GM19025 (cell line): ENCODE measurements around the gene ZNF536.
"Not testable (repeated sequence)": the region's sequence is repeated elsewhere in the genome, so short reads cannot be mapped to it uniquely, and the experiment has no call there.

Source experiments
- ATAC-seq: cut with Tn5 transposase; IDR thresholded peaks from one replicate; pipeline ENCODE4 v1.9.1; 2021; ENCODE audit warnings: mild to moderate bottlenecking, low read depth, moderate library complexity; ENCODE audit not compliant: unreplicated experiment

The ZNF536 gene

DNA sequence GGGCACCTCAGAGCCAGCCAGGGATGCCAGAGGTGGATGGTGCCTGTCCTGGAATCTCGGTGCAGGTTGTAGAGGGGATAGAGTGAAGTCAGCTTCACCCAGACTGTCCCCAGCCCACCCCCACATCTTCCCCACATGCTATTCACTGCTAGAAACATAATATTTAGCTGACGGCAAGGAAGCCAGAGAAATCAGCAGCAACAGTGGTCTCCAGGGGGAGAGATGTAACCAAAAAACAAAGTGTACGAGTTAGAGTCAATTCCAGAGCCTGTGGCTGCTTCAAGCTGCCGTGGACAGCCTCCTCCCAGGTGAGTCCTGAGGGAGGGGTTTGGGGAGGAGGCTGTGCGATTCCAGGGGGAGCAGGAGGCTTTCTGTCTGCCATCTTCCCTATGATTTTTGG, 97.6 kb downstream of the ZNF536 start:
- ATAC-seq, result no peak

DNA sequence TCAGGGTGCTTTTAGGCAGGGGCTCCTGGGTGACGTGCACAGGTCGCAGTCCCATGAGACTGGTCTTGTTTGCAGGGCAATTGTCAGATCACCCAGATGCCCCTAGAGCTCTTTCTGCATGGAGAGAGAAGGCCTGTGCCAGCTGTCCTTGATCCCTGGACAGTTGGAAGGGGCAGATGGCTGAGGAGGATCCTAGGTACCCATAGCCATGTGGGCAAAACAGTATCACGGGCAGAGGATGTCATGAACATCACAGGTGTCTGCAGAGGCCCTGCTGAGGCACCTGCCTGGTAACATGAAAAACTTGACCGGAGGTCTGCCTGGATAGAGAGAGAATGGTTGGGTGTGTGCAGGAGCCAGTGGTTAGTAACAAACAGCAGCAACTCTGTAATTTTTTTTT, 99.3 kb downstream of the ZNF536 start:
- no peak for ATAC-seq

DNA sequence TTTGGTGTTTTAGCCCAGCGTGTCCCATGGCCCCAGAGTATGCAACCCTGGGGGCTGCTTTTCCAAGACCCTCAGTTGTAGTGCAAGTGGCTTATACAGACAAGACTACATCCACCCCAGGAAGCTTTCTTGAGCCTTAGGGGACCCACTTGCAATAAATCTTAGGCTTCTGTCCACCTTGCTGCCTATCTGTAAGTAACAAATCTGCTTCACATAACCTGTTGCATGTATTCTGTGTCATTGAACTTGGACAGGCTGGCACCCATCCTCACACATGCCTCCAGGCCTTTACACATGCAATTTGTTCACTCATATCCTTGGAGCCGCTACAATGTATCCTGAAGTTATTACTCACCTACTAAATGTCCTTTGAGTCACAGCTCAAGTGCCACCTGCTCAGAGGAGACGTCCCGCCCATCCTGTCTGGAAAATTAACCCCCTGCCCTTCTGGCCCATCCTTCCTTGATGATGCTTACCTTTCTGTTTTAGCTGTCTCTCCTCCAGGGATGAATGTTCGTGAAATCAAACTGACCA, 101.2 kb downstream of the ZNF536 start:
- no peak for ATAC-seq

DNA sequence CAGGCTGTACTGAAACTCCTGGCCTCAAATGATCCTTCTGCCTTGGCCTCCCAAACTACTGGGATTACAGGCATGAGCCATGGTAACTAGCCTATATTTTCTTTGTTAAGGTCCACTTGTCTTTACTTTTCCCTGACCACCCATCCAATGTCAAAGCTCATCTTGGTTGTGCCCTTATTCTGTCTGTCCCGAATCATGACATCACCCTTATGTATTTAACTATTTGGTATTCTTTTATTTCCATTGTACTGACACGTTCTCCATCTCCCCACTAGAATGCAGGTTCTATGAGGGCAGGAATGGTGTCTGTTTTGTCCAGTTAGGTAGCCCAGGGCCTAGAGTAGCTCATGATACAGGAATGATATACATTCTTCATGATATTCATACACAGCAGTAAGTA, 104.8 kb downstream of the ZNF536 start:
- no peak for ATAC-seq

DNA sequence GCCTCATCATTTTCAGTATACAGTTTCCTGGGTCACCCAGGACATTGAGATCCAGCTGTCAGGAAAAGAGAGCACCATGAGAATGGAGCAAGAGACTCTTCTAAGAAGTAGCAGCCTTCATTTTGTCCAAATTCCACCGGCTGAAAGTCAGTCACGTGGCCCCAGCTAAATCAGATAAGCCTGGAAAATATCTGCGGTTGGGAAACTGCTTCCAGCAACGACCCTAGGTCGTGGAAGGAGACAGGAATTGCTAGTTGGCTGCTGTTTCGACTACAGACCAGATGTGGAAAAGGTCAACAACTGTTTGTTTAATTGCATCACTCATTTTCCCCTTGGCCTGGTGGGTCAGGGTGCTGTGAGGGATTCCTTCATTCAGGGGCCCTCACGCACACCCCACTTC, 107.0 kb downstream of the ZNF536 start:
- ATAC-seq, result no peak

DNA sequence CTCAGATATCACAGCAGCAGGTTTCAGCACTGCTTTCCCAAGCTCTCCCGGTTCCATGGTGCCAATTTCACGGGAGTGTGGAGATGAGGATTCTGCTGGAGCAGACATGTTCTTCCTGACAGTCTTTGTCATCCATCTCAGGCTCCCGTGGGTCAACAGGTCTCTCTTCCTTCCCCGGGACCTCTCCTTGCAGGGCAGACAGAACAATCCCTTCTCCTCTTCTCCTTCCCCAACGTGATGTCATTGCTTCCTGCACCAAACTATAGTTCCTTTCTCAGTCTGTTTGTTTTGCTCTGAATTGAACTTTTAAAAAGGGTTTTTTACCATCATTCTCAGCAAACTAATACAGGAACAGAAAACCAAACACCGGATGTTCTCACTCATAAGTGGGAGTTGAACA, 107.9 kb downstream of the ZNF536 start:
- no peak for ATAC-seq

DNA sequence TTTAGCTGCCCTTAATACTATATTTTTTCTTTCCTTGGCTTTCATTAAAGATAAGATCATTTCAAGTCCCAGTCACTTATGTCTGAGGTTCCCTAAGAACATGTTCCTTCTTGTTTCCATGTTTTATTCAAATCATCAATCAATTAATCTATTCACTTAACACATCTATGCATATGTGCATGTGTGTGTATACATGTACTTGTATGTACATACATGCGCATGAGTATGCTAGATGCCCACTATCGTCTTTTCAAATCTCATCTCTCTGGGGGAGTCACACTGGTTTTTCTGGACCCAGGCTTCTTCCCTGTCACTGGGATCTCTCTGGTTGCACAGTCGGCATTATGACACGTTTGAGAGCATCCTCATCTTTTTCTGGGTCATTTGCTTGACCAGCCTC, 108.9 kb downstream of the ZNF536 start:
- ATAC-seq, result no peak

DNA sequence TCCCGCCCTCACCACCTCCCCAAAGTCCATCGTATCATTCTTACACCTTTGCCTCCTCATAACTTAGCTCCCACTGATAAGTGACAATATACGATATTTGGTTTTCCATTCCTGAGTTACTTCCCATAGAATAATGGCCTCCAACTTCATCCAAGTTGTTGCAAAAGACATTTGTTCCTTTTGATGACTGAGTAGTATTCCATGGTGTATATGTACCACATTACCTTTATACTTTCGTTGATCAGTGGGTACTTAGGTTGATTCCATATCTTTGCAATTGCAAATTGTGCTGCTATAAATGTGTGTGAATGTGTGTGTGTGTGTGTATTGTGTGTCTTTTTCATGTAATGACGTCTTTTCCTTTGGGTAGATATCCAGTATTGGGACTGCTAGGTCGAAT, 109.6 kb downstream of the ZNF536 start:
- no peak for ATAC-seq

DNA sequence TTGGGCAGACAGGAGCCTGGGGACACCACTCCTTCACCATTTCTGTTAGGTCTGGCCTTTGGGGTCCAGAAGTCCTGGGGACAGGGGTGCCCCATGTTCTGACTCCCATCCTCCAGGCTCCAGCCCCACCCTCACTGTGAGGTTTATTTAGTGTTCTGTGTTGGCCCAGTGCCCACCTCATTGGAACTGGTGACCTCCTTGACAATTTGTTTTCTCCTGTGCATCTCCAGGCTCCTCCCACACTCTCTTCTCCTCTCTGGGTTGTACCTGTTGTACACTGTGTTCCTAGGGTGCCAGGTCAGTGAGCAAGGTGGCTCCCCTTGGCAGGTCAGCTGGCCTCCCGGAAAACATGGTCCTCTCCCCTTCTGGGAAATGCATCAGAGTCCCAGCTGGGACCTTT, 110.8 kb downstream of the ZNF536 start:
- ATAC-seq, result no peak

DNA sequence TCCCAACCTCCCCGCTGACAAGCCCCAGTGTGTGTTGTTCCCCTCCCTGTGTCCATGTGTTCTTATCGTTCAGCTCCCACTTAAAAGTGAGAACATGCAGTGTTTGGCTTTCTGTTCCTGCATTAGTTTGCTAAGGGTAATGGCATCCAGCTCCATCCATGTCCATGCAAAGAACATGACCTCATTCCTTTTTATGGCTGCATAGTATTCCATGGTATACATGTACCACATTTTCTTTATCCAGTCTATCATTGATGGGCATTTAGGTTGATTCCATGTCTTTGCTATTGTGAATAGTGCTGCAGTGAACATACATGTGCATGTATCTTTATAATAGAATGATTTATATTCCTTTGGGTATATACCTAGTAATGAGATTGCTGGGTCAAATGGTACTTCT, 114.1 kb downstream of the ZNF536 start:
- not testable (repeated sequence) for ATAC-seq

DNA sequence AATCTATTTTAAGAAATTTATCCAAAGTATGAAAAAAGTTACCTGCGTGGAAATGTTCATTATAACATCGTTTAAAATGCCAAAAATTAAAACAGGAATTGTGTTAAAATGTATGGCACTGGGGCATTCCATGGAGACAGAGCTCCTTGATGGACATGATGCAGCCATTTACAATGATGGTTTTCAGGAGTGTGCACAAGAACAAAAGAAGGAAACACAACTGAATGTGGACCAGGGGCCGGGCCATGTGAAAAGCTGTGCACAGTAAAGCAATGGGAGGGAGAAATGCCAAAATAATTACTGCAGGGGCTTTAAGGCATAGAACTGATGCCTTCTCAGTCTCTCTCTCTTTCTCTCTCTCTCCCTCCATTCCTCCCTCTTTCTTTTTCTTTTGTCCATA, 115.0 kb downstream of the ZNF536 start:
- no peak for ATAC-seq

DNA sequence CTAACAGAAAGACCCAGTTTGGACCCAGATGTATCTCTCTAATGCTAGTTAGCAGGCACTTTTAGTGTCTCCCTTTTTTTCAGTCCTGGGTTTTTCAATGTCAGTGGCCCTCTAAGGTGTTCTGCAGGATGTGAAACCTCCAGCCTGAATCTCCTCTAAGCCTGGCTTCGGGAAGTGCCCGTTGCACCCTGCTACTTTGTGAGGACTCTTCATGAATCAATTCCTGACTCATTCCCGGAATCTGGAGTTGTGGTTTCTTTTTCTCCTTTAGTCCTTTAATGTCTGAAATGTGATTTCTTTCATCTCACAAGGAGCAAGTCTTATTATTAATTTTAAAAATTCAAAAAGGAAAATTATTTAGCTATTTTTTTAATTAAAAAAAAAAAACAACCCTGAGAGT, 116.0 kb downstream of the ZNF536 start:
- ATAC-seq, result no peak

DNA sequence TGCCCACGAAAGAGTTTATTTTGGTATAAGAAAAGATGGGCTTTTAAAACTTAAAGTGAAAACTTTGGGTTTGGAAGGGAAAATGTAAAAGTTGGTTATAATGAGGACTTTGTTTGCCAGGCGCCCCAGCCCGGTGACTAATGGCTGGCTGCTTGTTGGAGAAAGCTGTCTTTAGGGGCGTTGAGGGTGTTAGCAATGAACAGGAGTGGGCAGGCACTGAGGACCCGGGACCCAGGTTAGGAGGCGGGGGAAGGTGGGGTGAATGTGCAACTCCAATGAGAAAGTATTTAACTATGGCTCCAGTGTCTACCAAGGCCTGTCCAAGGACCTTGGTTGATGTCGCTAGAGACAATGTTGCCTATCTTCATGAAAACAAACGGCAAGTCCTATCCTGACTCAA, 118.6 kb downstream of the ZNF536 start:
- ATAC-seq, result no peak

DNA sequence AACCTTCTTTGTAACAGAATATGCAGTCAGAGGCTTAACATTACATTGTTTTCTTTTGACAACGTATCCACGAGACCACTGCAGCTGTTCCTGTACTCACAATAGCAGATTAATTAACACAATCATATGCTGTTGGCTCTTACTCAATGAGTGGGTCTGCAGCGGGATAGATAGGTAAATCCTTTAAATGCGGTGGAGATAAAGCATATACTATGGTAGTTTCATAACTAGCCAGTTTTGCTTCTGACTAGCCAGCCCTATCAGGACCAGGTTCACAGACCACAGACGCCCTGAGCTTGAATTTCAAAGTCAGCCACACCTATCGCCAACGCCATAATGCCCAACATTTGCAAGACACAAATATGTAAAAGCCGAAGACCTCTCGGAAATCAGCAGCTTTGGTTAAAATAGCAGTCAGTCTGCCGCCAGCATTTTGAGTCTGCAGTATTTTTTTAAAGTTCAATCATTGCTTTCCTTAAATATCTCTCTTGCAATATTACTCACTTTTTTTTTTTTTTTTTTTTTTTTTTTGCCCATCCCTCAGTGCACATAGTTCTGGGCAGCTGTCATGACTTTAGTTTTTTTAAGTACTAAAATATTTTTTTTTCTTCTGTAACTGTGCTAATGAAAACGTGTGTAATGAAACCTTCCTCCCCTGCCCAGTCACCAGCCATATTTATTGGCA, 120.5 kb downstream of the ZNF536 start:
- ATAC-seq, result no peak

DNA sequence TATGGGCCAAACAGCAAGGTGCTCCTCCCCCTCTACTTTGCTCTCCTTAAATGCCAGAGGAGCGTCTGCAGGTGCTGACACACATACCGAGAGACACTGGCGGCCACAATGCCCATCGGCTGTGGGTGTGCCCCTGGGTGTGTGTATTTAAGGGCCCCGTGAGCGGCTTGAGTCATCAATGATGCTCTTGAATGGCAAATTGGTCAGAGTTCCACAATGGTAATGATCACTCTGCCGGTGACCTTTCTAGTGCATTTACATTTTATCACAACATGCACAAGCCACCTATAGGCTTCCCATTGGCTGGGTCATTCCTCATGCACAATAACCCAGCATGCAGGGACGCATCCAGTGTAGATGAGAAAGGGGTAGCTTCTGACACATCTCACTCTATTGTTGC, 124.8 kb downstream of the ZNF536 start:
- no peak for ATAC-seq

DNA sequence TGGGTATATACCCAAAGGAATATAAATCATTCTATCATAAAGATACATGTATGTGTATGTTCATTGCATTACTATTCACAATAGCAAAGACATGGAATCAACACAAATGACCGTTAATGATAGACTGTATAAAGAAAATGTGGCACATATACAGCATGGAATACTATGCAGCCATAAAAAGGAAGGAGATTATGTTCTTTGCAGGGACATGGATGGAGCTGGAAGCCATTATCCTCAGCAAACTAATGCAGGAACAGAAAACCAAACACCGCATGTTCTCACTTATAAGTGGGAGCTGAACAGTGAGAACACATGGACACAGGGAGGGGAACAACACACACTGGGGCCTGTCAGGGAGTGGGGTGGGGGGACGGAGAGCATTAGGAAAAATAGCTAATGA, 125.9 kb downstream of the ZNF536 start:
- ATAC-seq, result not testable (repeated sequence)

DNA sequence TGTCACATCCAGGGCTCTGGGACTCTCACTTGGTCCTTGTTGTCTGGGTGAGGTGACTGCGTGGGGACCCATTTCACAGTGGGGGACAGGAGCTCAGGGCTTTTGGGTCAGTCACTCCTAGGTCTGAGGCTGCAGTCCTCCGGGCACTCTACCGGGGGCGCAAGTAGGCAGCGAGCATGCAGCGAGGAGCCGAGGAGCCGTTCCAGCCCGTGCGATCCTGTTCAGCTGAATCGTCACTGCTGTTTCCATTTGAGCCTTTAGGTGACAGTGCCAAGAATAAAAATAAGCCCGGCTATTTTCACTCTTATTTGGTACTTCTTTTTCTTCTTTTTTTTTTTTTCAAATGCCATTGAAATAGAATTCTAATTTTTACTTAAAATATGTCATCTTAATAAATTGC, 126.5 kb downstream of the ZNF536 start:
- ATAC-seq, result no peak

DNA sequence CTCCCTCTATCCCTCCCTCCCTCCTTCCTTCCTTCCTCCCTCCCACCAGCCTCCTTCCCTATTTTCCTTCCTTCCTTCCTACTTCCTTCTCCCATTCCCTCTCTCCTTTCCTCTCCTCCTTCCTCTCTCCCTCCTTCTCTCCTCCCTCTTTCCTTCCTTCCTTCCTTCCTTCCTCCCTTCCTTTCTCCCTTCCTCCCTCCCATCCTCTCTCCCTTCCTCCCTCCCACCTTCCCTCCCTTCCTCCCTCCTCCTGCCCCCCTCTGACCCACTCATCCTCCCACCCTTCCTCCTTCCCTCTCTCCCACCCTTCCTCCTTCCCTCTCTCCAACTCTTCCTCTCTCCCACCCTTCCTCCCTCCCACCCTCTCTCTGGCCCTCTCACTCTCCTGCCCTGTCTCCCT, 132.1 kb downstream of the ZNF536 start:
- no peak for ATAC-seq

DNA sequence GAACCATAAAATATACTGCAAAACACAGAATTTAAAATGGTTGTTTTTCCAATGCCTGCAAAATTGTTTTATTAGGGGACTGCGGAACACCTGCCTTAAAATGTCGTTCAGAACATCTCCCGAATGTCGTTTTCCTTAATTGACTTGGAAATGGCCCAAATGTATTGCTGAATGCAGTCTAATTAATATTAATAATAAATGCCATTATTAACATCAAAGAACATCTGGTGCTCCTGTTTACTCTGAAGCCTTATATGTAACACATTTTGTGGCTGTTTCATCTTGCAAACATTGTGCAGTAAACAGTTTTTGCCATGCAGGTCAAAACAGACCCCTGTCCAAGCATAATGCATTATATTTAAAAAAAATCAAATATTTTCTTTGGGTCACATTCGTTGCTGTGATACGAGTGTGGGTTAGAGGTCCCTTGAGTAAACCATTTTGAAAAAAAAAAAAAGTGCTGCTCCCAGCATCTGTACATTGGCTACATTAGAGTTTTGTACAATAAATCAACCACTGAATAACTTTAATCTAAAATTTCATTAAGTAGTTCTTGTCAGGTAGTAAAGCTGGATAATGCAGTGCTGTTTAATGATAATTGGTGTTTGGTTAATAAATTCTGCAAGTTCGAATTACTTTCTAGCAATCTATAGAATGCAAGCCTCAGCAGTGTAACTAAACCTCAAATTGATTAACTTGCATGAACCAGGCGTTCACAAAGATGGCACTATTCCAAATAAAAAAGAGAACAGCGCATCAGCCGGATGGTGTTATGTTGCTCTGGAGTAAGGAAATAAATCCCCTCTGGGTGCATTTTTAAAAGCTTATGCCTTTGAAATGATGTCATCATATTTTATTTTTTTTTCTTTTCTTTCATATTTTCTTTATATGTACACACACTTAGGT, 140.2 kb downstream of the ZNF536 start:
- ATAC-seq, result no peak

DNA sequence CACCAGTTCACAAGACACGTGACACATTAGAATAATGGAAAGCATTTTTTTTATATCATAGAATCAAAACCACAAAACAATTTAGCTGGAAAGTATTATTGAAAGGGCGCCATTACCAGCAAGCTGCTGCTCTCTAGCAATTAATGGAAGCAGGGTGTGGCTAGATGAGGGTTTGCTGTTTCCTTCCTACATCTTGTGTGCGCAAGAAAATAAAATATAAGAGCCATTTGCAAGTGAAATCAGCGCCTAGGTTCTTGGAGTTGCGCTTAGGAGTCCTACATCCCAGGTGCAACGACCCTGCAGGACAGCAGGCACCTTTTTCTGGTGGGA, 140.9 kb downstream of the ZNF536 start:
- no peak for ATAC-seq

DNA sequence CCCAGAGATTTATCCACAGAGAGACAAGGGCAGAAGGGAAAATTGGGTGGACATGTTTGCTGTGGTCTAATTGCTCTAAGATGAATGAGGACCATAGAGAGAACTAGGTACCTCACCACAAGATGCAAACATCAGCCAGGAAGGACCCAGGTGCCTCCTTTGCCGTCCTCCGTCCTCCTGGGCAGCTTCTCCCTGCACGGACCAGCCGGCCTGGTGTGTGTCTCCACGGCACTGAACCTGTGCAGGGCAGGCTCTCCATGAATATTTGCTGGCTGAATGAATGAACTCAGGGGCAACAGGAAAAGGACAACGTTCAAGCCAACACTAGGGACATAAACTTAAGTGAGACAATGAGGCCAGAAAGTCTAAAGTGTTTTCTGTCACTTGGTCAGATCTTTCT, 143.9 kb downstream of the ZNF536 start:
- ATAC-seq, result no peak

DNA sequence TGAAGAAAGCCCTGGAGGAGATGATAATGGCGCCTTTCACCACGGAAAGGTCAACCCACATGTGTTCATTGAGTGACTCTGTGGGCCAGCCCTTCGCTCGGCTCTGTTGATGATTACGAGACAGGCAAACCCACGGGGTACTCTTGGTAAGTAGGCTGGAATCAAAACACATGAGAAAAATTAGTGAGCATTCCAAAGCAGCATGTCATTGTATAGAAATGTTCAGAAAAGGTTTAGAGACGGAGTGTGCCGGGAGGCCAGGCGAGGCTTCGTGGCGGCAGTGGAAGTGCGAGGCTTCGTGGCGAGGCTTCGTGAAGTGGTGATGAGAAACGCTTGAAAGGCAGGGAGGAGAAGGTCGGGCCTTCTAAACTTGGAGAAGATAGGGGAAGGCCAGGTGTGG, 144.3 kb downstream of the ZNF536 start:
- no peak for ATAC-seq
